Natural killer cell treated with Interleukin-12 subunit alpha and Interleukin-12 subunit beta and Interleukin-15 and Interleukin-18, amount 100 ng/mL, for 72 hours (primary cell): ENCODE results near the gene COLEC11. TPM values are rescaled to one million over a fixed set of nuclear protein-coding genes. Genes with fewer than 3 reads are reported as not detected.

Experiments used
- ATAC-seq, 2 donors: fragments of 150-1000 bp; cut with Tn5 transposase in 1 of 2; sonication (Bioruptor Pico), chemical (Tn5 transposase) in 1 of 2; 2 replicates each; pipeline ENCODE4 v1.10.0; 2021
- DNase-seq: peaks from one replicate; pipeline ENCODE4 v3.0.0; 2022; ENCODE audit warnings: low spot score
- H3K27ac Mint-ChIP-seq, 2 donors: 1 replicate in 1 of 2; 2 replicates in 1 of 2; pipeline ENCODE4 v1.8.0; 2022; ENCODE audit warnings: mixed read lengths in 2 of 2, mild to moderate bottlenecking in 1 of 2, moderate library complexity in 1 of 2
- H3K27me3 Mint-ChIP-seq, 2 donors: 1 replicate in 1 of 2; 2 replicates in 1 of 2; pipeline ENCODE4 v1.8.0; 2022; ENCODE audit warnings: mixed read lengths in 2 of 2
- H3K36me3 Mint-ChIP-seq: one replicate; pipeline ENCODE4 v1.8.0; 2022; ENCODE audit warnings: mixed read lengths
- H3K4me1 Mint-ChIP-seq, 2 donors: 1 replicate in 1 of 2; 2 replicates in 1 of 2; pipeline ENCODE4 v1.8.0; 2022; ENCODE audit warnings: low read depth in 2 of 2, mixed read lengths in 2 of 2, mild to moderate bottlenecking in 1 of 2
- H3K4me3 Mint-ChIP-seq: one replicate; pipeline ENCODE4 v1.8.0; 2022; ENCODE audit warnings: mixed read lengths
- H3K9me3 Mint-ChIP-seq: 2 replicates; pipeline ENCODE4 v1.8.0; 2022; ENCODE audit warnings: mixed read lengths
- total RNA-seq, 2 donors: library from RNA; stranded (reverse); gene quantifications; one replicate each; pipeline ENCODE4 v1.2.3, GENCODE V29; 2022

COLEC11 gene
- total RNA-seq, 2 donors from 2014 or later = 0.48 TPM; not detected in 1

GRCh38 chr2:3638456-3638810, 43.5 kb downstream of the COLEC11 start:
- no peak overlapping the region for H3K27ac Mint-ChIP-seq
- no peaks in the 10 kb centered on the region for H3K4me1 Mint-ChIP-seq
- no peaks in the 10 kb centered on the region for H3K9me3 Mint-ChIP-seq
- DNase-seq (no peak), ATAC-seq (peak in 1 of 2 donors; percentile 2)
- no peak overlapping the region for H3K4me3 Mint-ChIP-seq
- H3K27me3 Mint-ChIP-seq = no peaks in the 10 kb centered on the region
- H3K36me3 Mint-ChIP-seq = no peaks in the 10 kb centered on the region

- DNase-seq = no peak
- Mint-ChIP-seq H3K27me3 (no peaks in the 10 kb centered on the region), H3K36me3 (no peaks in the 10 kb centered on the region), H3K4me1 (no peaks in the 10 kb centered on the region), H3K27ac (no peak overlapping the region), H3K4me3 (no peak overlapping the region), H3K9me3 (no peaks in the 10 kb centered on the region)
- ATAC-seq = no peak
These were observed 44.2 kb downstream of the COLEC11 start for GRCh38 chr2:3639015-3639630.

- no peak overlapping the region for H3K4me3 Mint-ChIP-seq
- ATAC-seq (no peak), DNase-seq (no peak)
- H3K36me3 Mint-ChIP-seq = no peaks in the 10 kb centered on the region
- no peaks in the 10 kb centered on the region for H3K9me3 Mint-ChIP-seq
- H3K27ac Mint-ChIP-seq = no peak overlapping the region
- H3K27me3 Mint-ChIP-seq = no peaks in the 10 kb centered on the region
- no peaks in the 10 kb centered on the region for H3K4me1 Mint-ChIP-seq
These were observed 44.7 kb downstream of the COLEC11 start for GRCh38 chr2:3639653-3640052.

GRCh38 chr2:3641181-3641580, 46.3 kb downstream of the COLEC11 start:
- Mint-ChIP-seq H3K4me3 (no peak overlapping the region), H3K36me3 (no peaks in the 10 kb centered on the region), H3K27ac (no peak overlapping the region), H3K4me1 (no peaks in the 10 kb centered on the region), H3K27me3 (no peaks in the 10 kb centered on the region), H3K9me3 (no peaks in the 10 kb centered on the region)
- ATAC-seq (no peak), DNase-seq (peak; percentile 39)

GRCh38 chr2:3641841-3642421, 47.0 kb downstream of the COLEC11 start:
- peak; percentile 40 for DNase-seq
- Mint-ChIP-seq H3K36me3 (no peaks in the 10 kb centered on the region), H3K27ac (no peak overlapping the region), H3K4me1 (no peaks in the 10 kb centered on the region), H3K27me3 (no peaks in the 10 kb centered on the region), H3K4me3 (no peak overlapping the region), H3K9me3 (no peaks in the 10 kb centered on the region)
- no peak for ATAC-seq

GRCh38 chr2:3642521-3643215, 47.8 kb downstream of the COLEC11 start:
- no peak for ATAC-seq
- Mint-ChIP-seq H3K4me3 (no peak overlapping the region), H3K27ac (no peak overlapping the region), H3K36me3 (no peaks in the 10 kb centered on the region), H3K4me1 (no peaks in the 10 kb centered on the region), H3K27me3 (no peaks in the 10 kb centered on the region), H3K9me3 (no peaks in the 10 kb centered on the region)
- peak; percentile 54 for DNase-seq

GRCh38 chr2:3643371-3644245, 48.7 kb downstream of the COLEC11 start:
- ATAC-seq (no peak), DNase-seq (peak; percentile 55)
- no peak overlapping the region for H3K27ac Mint-ChIP-seq
- no peak overlapping the region for H3K4me3 Mint-ChIP-seq
- no peaks in the 10 kb centered on the region for H3K36me3 Mint-ChIP-seq
- no peaks in the 10 kb centered on the region for H3K27me3 Mint-ChIP-seq
- no peaks in the 10 kb centered on the region for H3K9me3 Mint-ChIP-seq
- H3K4me1 Mint-ChIP-seq = no peaks in the 10 kb centered on the region

GRCh38 chr2:3644246-3644525, 49.3 kb downstream of the COLEC11 start:
- H3K27me3 Mint-ChIP-seq = no peaks in the 10 kb centered on the region
- H3K36me3 Mint-ChIP-seq = no peaks in the 10 kb centered on the region
- H3K4me1 Mint-ChIP-seq = no peaks in the 10 kb centered on the region
- ATAC-seq = no peak
- no peak for DNase-seq
- no peaks in the 10 kb centered on the region for H3K9me3 Mint-ChIP-seq
- H3K4me3 Mint-ChIP-seq = no peak overlapping the region
- H3K27ac Mint-ChIP-seq = no peak overlapping the region

- no peak overlapping the region for H3K4me3 Mint-ChIP-seq
- no peaks in the 10 kb centered on the region for H3K36me3 Mint-ChIP-seq
- H3K27me3 Mint-ChIP-seq = no peaks in the 10 kb centered on the region
- DNase-seq (peak; percentile 49), ATAC-seq (no peak)
- no peak overlapping the region for H3K27ac Mint-ChIP-seq
- no peaks in the 10 kb centered on the region for H3K9me3 Mint-ChIP-seq
- no peaks in the 10 kb centered on the region for H3K4me1 Mint-ChIP-seq
These were observed 50.1 kb downstream of the COLEC11 start for GRCh38 chr2:3644891-3645605.

GRCh38 chr2:3645745-3646389, 51.0 kb downstream of the COLEC11 start:
- ATAC-seq = no peak
- peak; percentile 28 for DNase-seq
- H3K27ac Mint-ChIP-seq = no peak overlapping the region
- no peaks in the 10 kb centered on the region for H3K36me3 Mint-ChIP-seq
- peaks cover 2 to 3% of the 10 kb centered on the region in 2 donors for H3K4me1 Mint-ChIP-seq
- H3K4me3 Mint-ChIP-seq = no peak overlapping the region
- peaks cover 0 to 1% of the 10 kb centered on the region in 2 donors for H3K27me3 Mint-ChIP-seq
- no peaks in the 10 kb centered on the region for H3K9me3 Mint-ChIP-seq

GRCh38 chr2:3646446-3646845, 51.5 kb downstream of the COLEC11 start:
- peaks cover 7 to 9% of the 10 kb centered on the region in 2 donors for H3K4me1 Mint-ChIP-seq
- H3K9me3 Mint-ChIP-seq = no peaks in the 10 kb centered on the region
- DNase-seq (no peak), ATAC-seq (no peak)
- H3K27me3 Mint-ChIP-seq = peaks cover 0 to 3% of the 10 kb centered on the region in 2 donors
- no peaks in the 10 kb centered on the region for H3K36me3 Mint-ChIP-seq
- H3K4me3 Mint-ChIP-seq = no peak overlapping the region
- H3K27ac Mint-ChIP-seq = no peak overlapping the region

GRCh38 chr2:3647246-3647645, 52.3 kb downstream of the COLEC11 start:
- Mint-ChIP-seq H3K9me3 (no peaks in the 10 kb centered on the region), H3K27me3 (peaks cover 0 to 5% of the 10 kb centered on the region in 2 donors), H3K36me3 (no peaks in the 10 kb centered on the region), H3K4me3 (no peak overlapping the region), H3K4me1 (peaks cover 13% of the 10 kb centered on the region in 2 donors), H3K27ac (no peak overlapping the region)
- peak; percentile 23 for DNase-seq
- ATAC-seq = no peak
